ENCODE measurements around the gene TTBK2.

The TTBK2 gene

GRCh38 chr15:42750306-42750705 lies 170.3 kb downstream of the TTBK2 start:
- DNase-seq, result no peak

GRCh38 chr15:42749266-42749665 lies 171.3 kb downstream of the TTBK2 start:
- DNase-seq, result no peak

GRCh38 chr15:42744195-42744594 lies 176.4 kb downstream of the TTBK2 start:
- no peak for DNase-seq

GRCh38 chr15:42742149-42742548 lies 178.4 kb downstream of the TTBK2 start:
- DNase-seq, result no peak

GRCh38 chr15:42741710-42742109 lies 178.9 kb downstream of the TTBK2 start:
- no peak for DNase-seq

- DNase-seq, result no peak
Measured at GRCh38 chr15:42737529-42738328, 182.8 kb downstream of the TTBK2 start.

GRCh38 chr15:42736793-42737528 lies 183.6 kb downstream of the TTBK2 start, which contains the start of gene CDAN1:
CDAN1 (minus strand) TSS chr15:42737128; CDS start chr15:42737102, 26 bp downstream.
- peak; percentile 89 for DNase-seq

- DNase-seq, result no peak
Measured at GRCh38 chr15:42736178-42736792, 184.3 kb downstream of the TTBK2 start.

- DNase-seq, result no peak
Measured at GRCh38 chr15:42735382-42736165, 185.0 kb downstream of the TTBK2 start.

GRCh38 chr15:42734076-42734672 lies 186.4 kb downstream of the TTBK2 start:
- DNase-seq, result no peak

GRCh38 chr15:42733027-42733426 lies 187.6 kb downstream of the TTBK2 start:
- no peak for DNase-seq

- DNase-seq, result no peak
Measured at GRCh38 chr15:42732095-42732827, 188.3 kb downstream of the TTBK2 start.

- DNase-seq, result no peak
Measured at GRCh38 chr15:42731461-42731860, 189.1 kb downstream of the TTBK2 start.

- DNase-seq, result no peak
Measured at GRCh38 chr15:42730536-42730935, 190.0 kb downstream of the TTBK2 start.

- no peak for DNase-seq
Measured at GRCh38 chr15:42730135-42730534, 190.4 kb downstream of the TTBK2 start.

- no peak for DNase-seq
Measured at GRCh38 chr15:42729409-42729808, 191.2 kb downstream of the TTBK2 start.

GRCh38 chr15:42728972-42729371 lies 191.6 kb downstream of the TTBK2 start:
- no peak for DNase-seq

- DNase-seq, result no peak
Measured at GRCh38 chr15:42728560-42728959, 192.0 kb downstream of the TTBK2 start.

- DNase-seq, result no peak
Measured at GRCh38 chr15:42727750-42728381, 192.7 kb downstream of the TTBK2 start.

GRCh38 chr15:42726114-42726513 lies 194.5 kb downstream of the TTBK2 start:
- DNase-seq, result no peak

- DNase-seq, result no peak
Measured at GRCh38 chr15:42725331-42725903, 195.2 kb downstream of the TTBK2 start.

Measured in activated CD4-positive, alpha-beta T cell treated with anti-CD3 and anti-CD28 coated beads for 1 hour (primary cell).